ENCODE measurements around the gene TMTC2.

TMTC2 gene

DNA sequence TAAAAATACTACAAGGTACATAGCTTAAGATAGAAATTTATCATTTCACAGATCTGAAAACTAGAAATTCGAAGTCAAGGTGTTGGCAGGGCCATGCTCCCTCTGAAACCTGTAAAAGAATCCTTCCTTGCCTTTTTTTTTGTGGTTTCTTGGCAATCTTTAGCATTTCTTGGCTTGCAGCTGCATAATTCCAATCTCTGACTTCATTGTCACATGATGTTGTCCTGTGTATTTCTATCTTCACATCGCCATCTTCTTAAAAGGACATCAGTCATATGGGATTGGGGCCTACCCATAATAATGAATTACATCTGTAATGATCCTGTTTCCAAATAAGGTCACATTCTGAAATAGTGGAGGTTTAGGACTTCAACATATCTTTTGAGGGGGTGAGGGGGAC is 250.4 kb downstream of the TMTC2 start:
- Histone ChIP-seq H3K4me2 (ENCODE audit: low read length, poor library complexity, severe bottlenecking) (no peak overlapping the region), H3K14ac (ENCODE audit: low read length in 2 of 2) (no peak overlapping the region), H3K23ac (ENCODE audit: low read length in 2 of 2) (no peak overlapping the region), H2AK5ac (ENCODE audit: low read length, severe bottlenecking) (no peak overlapping the region), H3K27ac (ENCODE audit: low read length, poor library complexity, severe bottlenecking) (no peak overlapping the region), H3K9me3 (ENCODE audit: control insufficient read depth, low read length) (no peaks in the 10 kb centered on the region), H3K4me1 (ENCODE audit: control insufficient read depth, insufficient read depth, low read depth, low read length) (no peaks in the 10 kb centered on the region), H2AFZ (ENCODE audit: low read depth, low read length) (no peak overlapping the region), H3K79me1 (replicated peaks; ENCODE audit: low read length, poor library complexity, severe bottlenecking) (no peaks in the 10 kb centered on the region), H3K4ac (ENCODE audit: low read depth in 1 of 2, low read length in 2 of 2) (no peak overlapping the region), H4K91ac (ENCODE audit: low read length) (no peak overlapping the region), H3K4me3 (ENCODE audit: insufficient read depth in 1 of 2, low read depth in 1 of 2, low read length in 2 of 2) (no peak overlapping the region), H2BK120ac (ENCODE audit: low read depth, low read length) (no peak overlapping the region), H2BK5ac (ENCODE audit: low read depth, low read length, poor library complexity, severe bottlenecking) (no peak overlapping the region), H3K36me3 (ENCODE audit: control insufficient read depth in 1 of 2, insufficient read depth in 2 of 2, low read depth in 1 of 2, low read length in 2 of 2) (no peaks in the 10 kb centered on the region), H3K18ac (ENCODE audit: low read depth in 1 of 2, low read length in 2 of 2) (no peak overlapping the region), H3K27me3 (ENCODE audit: control insufficient read depth in 1 of 2, insufficient read depth in 1 of 2, low read length in 2 of 2) (no peaks in the 10 kb centered on the region), H3K9ac (ENCODE audit: low read length) (no peak overlapping the region), H2BK12ac (ENCODE audit: low read length in 2 of 2) (no peak overlapping the region), H4K8ac (ENCODE audit: low read length) (no peak overlapping the region), H2BK15ac (ENCODE audit: low read depth, poor library complexity, severe bottlenecking) (no peak overlapping the region)
- DNase-seq: no peak
- 100% methylated on average over 1 of the region's 2 CpGs for WGBS

DNA sequence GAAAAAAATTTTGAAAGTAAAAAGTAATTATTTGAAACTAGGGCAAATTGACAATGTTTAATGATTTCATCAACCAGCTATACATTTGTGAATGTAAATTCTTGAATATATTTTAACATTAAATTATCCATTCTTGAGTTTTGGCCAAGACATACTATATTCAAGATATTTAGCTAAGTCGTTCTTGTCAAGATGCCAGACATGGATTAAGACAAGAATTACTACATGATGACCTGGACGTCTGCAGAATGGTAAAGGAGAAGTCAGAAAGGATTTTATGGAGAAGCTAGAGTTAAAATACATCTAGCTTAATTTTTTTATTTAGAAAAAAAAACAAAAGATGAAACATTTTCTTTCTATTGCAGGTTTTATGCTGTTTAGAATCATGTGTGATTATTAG is 255.8 kb downstream of the TMTC2 start:
- no peak for DNase-seq
- H3K23ac ChIP-seq (ENCODE audit: low read length in 2 of 2): no peak overlapping the region
- no peak overlapping the region for H3K4ac ChIP-seq (ENCODE audit: low read depth in 1 of 2, low read length in 2 of 2)
- no peak overlapping the region for H4K91ac ChIP-seq (ENCODE audit: low read length)
- H3K14ac ChIP-seq (ENCODE audit: low read length in 2 of 2): no peak overlapping the region
- no peak overlapping the region for H2BK12ac ChIP-seq (ENCODE audit: low read length in 2 of 2)
- H3K27me3 ChIP-seq (ENCODE audit: control insufficient read depth in 1 of 2, insufficient read depth in 1 of 2, low read length in 2 of 2): no peaks in the 10 kb centered on the region
- no peak overlapping the region for H3K18ac ChIP-seq (ENCODE audit: low read depth in 1 of 2, low read length in 2 of 2)
- no peak overlapping the region for H2BK5ac ChIP-seq (ENCODE audit: low read depth, low read length, poor library complexity, severe bottlenecking)
- WGBS: no CpG with 5 or more reads among the region's 2 CpGs
- H3K4me2 ChIP-seq (ENCODE audit: low read length, poor library complexity, severe bottlenecking): no peak overlapping the region
- no peak overlapping the region for H2AK5ac ChIP-seq (ENCODE audit: low read length, severe bottlenecking)
- H3K4me3 ChIP-seq (ENCODE audit: insufficient read depth in 1 of 2, low read depth in 1 of 2, low read length in 2 of 2): no peak overlapping the region
- H2BK120ac ChIP-seq (ENCODE audit: low read depth, low read length): no peak overlapping the region
- no peak overlapping the region for H3K9ac ChIP-seq (ENCODE audit: low read length)
- no peak overlapping the region for H3K27ac ChIP-seq (ENCODE audit: low read length, poor library complexity, severe bottlenecking)
- no peaks in the 10 kb centered on the region for H3K36me3 ChIP-seq (ENCODE audit: control insufficient read depth in 1 of 2, insufficient read depth in 2 of 2, low read depth in 1 of 2, low read length in 2 of 2)
- no peaks in the 10 kb centered on the region for H3K9me3 ChIP-seq (ENCODE audit: control insufficient read depth, low read length)
- no peak overlapping the region for H2AFZ ChIP-seq (ENCODE audit: low read depth, low read length)
- H2BK15ac ChIP-seq (ENCODE audit: low read depth, poor library complexity, severe bottlenecking): no peak overlapping the region
- no peaks in the 10 kb centered on the region for H3K79me1 ChIP-seq (replicated peaks; ENCODE audit: low read length, poor library complexity, severe bottlenecking)
- H4K8ac ChIP-seq (ENCODE audit: low read length): no peak overlapping the region
- H3K4me1 ChIP-seq (ENCODE audit: control insufficient read depth, insufficient read depth, low read depth, low read length): no peaks in the 10 kb centered on the region

- Histone ChIP-seq H2BK12ac (ENCODE audit: low read length in 2 of 2) (no peak overlapping the region), H2BK120ac (ENCODE audit: low read depth, low read length) (no peak overlapping the region), H3K27ac (ENCODE audit: low read length, poor library complexity, severe bottlenecking) (no peak overlapping the region), H3K27me3 (ENCODE audit: control insufficient read depth in 1 of 2, insufficient read depth in 1 of 2, low read length in 2 of 2) (no peaks in the 10 kb centered on the region), H3K4ac (ENCODE audit: low read depth in 1 of 2, low read length in 2 of 2) (no peak overlapping the region), H3K36me3 (ENCODE audit: control insufficient read depth in 1 of 2, insufficient read depth in 2 of 2, low read depth in 1 of 2, low read length in 2 of 2) (no peaks in the 10 kb centered on the region), H3K23ac (ENCODE audit: low read length in 2 of 2) (no peak overlapping the region), H3K9ac (ENCODE audit: low read length) (no peak overlapping the region), H2BK5ac (ENCODE audit: low read depth, low read length, poor library complexity, severe bottlenecking) (no peak overlapping the region), H3K14ac (ENCODE audit: low read length in 2 of 2) (no peak overlapping the region), H2BK15ac (ENCODE audit: low read depth, poor library complexity, severe bottlenecking) (no peak overlapping the region), H2AFZ (ENCODE audit: low read depth, low read length) (no peak overlapping the region), H2AK5ac (ENCODE audit: low read length, severe bottlenecking) (no peak overlapping the region), H3K4me2 (ENCODE audit: low read length, poor library complexity, severe bottlenecking) (no peak overlapping the region), H3K4me1 (ENCODE audit: control insufficient read depth, insufficient read depth, low read depth, low read length) (no peaks in the 10 kb centered on the region), H4K8ac (ENCODE audit: low read length) (no peak overlapping the region), H4K91ac (ENCODE audit: low read length) (no peak overlapping the region), H3K4me3 (ENCODE audit: insufficient read depth in 1 of 2, low read depth in 1 of 2, low read length in 2 of 2) (no peak overlapping the region), H3K18ac (ENCODE audit: low read depth in 1 of 2, low read length in 2 of 2) (no peak overlapping the region), H3K9me3 (ENCODE audit: control insufficient read depth, low read length) (no peaks in the 10 kb centered on the region), H3K79me1 (replicated peaks; ENCODE audit: low read length, poor library complexity, severe bottlenecking) (no peaks in the 10 kb centered on the region)
- no peak for DNase-seq
- 80% methylated on average over 1 of the region's 2 CpGs for WGBS
Measured at GRCh38 chr12:82942991-82943401, 256.3 kb downstream of the TMTC2 start.

DNA sequence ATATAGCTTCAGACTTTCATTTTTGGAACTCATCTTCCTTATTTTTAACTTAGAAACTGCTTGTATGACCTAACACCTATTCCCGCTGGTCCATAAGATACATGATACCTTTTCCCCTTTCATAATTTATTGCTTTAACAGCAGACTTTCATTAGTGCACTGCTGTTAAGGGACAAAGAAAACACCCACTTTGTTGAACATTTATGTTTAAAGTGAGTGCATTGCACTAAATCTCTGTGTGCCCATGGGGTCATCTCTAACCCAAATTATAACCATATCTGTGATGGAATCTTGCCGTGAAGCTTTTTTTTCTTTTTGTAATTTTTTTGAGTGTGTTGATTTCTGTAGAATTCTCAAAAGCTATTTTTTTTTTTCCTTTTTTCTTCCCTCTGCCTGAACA is 261.8 kb downstream of the TMTC2 start:
- Histone ChIP-seq H3K23ac (ENCODE audit: low read length in 2 of 2) (no peak overlapping the region), H3K4me1 (ENCODE audit: control insufficient read depth, insufficient read depth, low read depth, low read length) (no peaks in the 10 kb centered on the region), H3K14ac (ENCODE audit: low read length in 2 of 2) (no peak overlapping the region), H3K4me2 (ENCODE audit: low read length, poor library complexity, severe bottlenecking) (no peak overlapping the region), H4K91ac (ENCODE audit: low read length) (no peak overlapping the region), H3K36me3 (ENCODE audit: control insufficient read depth in 1 of 2, insufficient read depth in 2 of 2, low read depth in 1 of 2, low read length in 2 of 2) (no peaks in the 10 kb centered on the region), H3K27me3 (ENCODE audit: control insufficient read depth in 1 of 2, insufficient read depth in 1 of 2, low read length in 2 of 2) (no peaks in the 10 kb centered on the region), H3K27ac (ENCODE audit: low read length, poor library complexity, severe bottlenecking) (no peak overlapping the region), H2BK120ac (ENCODE audit: low read depth, low read length) (no peak overlapping the region), H3K4me3 (ENCODE audit: insufficient read depth in 1 of 2, low read depth in 1 of 2, low read length in 2 of 2) (no peak overlapping the region), H2BK12ac (ENCODE audit: low read length in 2 of 2) (no peak overlapping the region), H3K9ac (ENCODE audit: low read length) (no peak overlapping the region), H2AK5ac (ENCODE audit: low read length, severe bottlenecking) (no peak overlapping the region), H2BK5ac (ENCODE audit: low read depth, low read length, poor library complexity, severe bottlenecking) (no peak overlapping the region), H3K79me1 (replicated peaks; ENCODE audit: low read length, poor library complexity, severe bottlenecking) (no peaks in the 10 kb centered on the region), H3K4ac (ENCODE audit: low read depth in 1 of 2, low read length in 2 of 2) (no peak overlapping the region), H3K9me3 (ENCODE audit: control insufficient read depth, low read length) (no peaks in the 10 kb centered on the region), H4K8ac (ENCODE audit: low read length) (no peak overlapping the region), H2BK15ac (ENCODE audit: low read depth, poor library complexity, severe bottlenecking) (no peak overlapping the region), H2AFZ (ENCODE audit: low read depth, low read length) (no peak overlapping the region), H3K18ac (ENCODE audit: low read depth in 1 of 2, low read length in 2 of 2) (no peak overlapping the region)
- 73% methylated on average over 1 of the region's 2 CpGs for whole genome bisulfite sequencing
- no peak for DNase-seq

Measured in mesenchymal stem cell (in vitro differentiated cells and primary cell).